ENCODE data around the gene ANK3.

DNA sequence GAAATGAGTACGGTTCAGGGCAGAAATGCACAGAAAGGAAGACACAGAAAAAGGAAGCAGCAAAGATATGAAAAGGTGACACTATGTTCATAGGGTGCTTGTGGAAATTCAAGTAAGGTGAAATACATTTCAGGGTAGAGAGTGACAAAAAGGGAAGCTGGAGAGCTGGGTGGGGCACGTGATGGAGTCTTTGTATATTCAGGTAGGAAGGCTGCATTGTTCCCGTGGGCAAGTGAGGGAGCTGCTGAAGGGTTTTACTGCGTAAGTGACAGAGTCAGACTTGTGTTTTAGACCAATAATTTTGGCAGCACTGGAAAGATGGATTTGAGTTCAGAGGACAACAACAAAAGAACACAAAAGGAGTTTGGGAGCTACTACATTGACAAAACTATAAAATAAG lies 35.3 kb upstream of the ANK3 start:
- TF ChIP-seq GATA3 (IDR thresholded peaks at IDR 0.05; ENCODE audit: low read depth, low read length) (no peak), GATA2 (IDR thresholded peaks at IDR 0.05; ENCODE audit: low read depth, low read length) (no peak)
